SK-N-SH (cell line): ENCODE results near the gene KYNU. TPM values are rescaled to one million over a fixed set of nuclear protein-coding genes. Genes with fewer than 3 reads are reported as not detected.
A peak's percentile ranks its signal among the peaks of the same experiment; 100 is the strongest.

Experiments used
- CTCF ChIA-PET: fragments of 300-600, 350-600 bp; formaldehyde crosslinking; extraction: SDS; loops from one replicate; lab custom pipeline; 2021; lab: Yijun Ruan, JAX
- POLR2A ChIA-PET: fragments of 350-600 bp; sonication (Branson Sonifier 250); formaldehyde crosslinking; extraction: SDS; loops from one replicate; lab custom pipeline; 2020; ENCODE audit warnings: antibody characterized with exemption, inconsistent platforms; lab: Yijun Ruan, JAX
- DNase-seq: peaks from one replicate; pipeline ENCODE4 v3.0.0; 2012
- H2AFZ ChIP-seq: fragments of 200-600 bp; sonication (generic); 2 replicates; pipeline ENCODE4 v1.8.1; 2016; ENCODE audit warnings: antibody characterized with exemption, mild to moderate bottlenecking, low read depth
- H3F3A ChIP-seq: fragments of 200-600 bp; sonication (generic); replicated peaks from 2 replicates; pipeline ENCODE3; 2016; ENCODE audit warnings: antibody characterized with exemption, mild to moderate bottlenecking; ENCODE audit not compliant: insufficient read depth
- H3K27ac ChIP-seq, 2 experiments: fragments of 200-500 bp in 1 of 2; fragments of 200-600 bp in 1 of 2; sonication (Bioruptor generic) in 1 of 2; sonication (generic), shearing (Covaris generic) in 1 of 2; 2 replicates each; pipeline versions ENCODE4 v1.5.1 to v1.6.1; 2014 to 2016; ENCODE audit warnings: low read depth in 2 of 2, inconsistent platforms in 1 of 2, low read length in 1 of 2, mild to moderate bottlenecking in 1 of 2, mixed read lengths in 1 of 2
- H3K27me3 ChIP-seq: fragments of 200-600 bp; sonication (generic), shearing (Covaris generic); 2 replicates; pipeline ENCODE4 v1.6.1; 2016; ENCODE audit warnings: mixed run types; ENCODE audit not compliant: insufficient read depth
- H3K36me3 ChIP-seq, 2 experiments: fragments of 200-500 bp in 1 of 2; fragments of 200-600 bp in 1 of 2; sonication (Bioruptor generic) in 1 of 2; sonication (generic) in 1 of 2; replicated peaks in 1 of 2; 2 replicates each; pipeline versions ENCODE3 to v1.5.1; 2014 to 2016; ENCODE audit warnings: low read length in 1 of 2, mild to moderate bottlenecking in 1 of 2; ENCODE audit not compliant: insufficient read depth in 2 of 2, control insufficient read depth in 1 of 2
- H3K4me1 ChIP-seq, 2 experiments: fragments of 200-500 bp in 1 of 2; fragments of 200-600 bp in 1 of 2; sonication (Bioruptor generic) in 1 of 2; sonication (generic), shearing (Covaris generic) in 1 of 2; 2 replicates each; pipeline versions ENCODE4 v1.5.1 to v1.6.1; 2014 to 2016; ENCODE audit warnings: low read depth in 1 of 2, low read length in 1 of 2, mixed run types in 1 of 2; ENCODE audit not compliant: insufficient read depth in 2 of 2, control insufficient read depth in 1 of 2
- H3K4me2 ChIP-seq: fragments of 200-600 bp; sonication (generic), shearing (Covaris generic); 2 replicates; pipeline ENCODE4 v1.6.1; 2017; ENCODE audit warnings: mixed run types
- H3K4me3 ChIP-seq, 2 experiments: fragments of 200-500 bp in 1 of 2; fragments of 200-600 bp in 1 of 2; sonication (Bioruptor generic) in 1 of 2; sonication (generic), shearing (Covaris generic) in 1 of 2; 2 replicates each; pipeline versions ENCODE4 v1.5.1 to v1.8.1; 2014 to 2016; ENCODE audit warnings: low read depth in 2 of 2, inconsistent platforms in 1 of 2, low read length in 1 of 2, mild to moderate bottlenecking in 1 of 2, mixed read lengths in 1 of 2, moderate library complexity in 1 of 2
- H3K79me2 ChIP-seq: fragments of 200-600 bp; sonication (generic); 2 replicates; pipeline ENCODE4 v1.8.1; 2017; ENCODE audit warnings: mild to moderate bottlenecking; ENCODE audit not compliant: insufficient read depth
- H3K9ac ChIP-seq: fragments of 200-600 bp; sonication (generic); 2 replicates; pipeline ENCODE4 v1.6.1; 2017; ENCODE audit warnings: mixed run types
- H3K9me2 ChIP-seq: fragments of 200-600 bp; sonication (generic); 2 replicates; pipeline ENCODE4 v1.6.1; 2017; ENCODE audit warnings: mixed run types
- H3K9me3 ChIP-seq: fragments of 200-600 bp; sonication (generic); 2 replicates; pipeline ENCODE4 v1.6.1; 2017; ENCODE audit warnings: mixed run types, mild to moderate bottlenecking, moderate library complexity
- H4K20me1 ChIP-seq: fragments of 200-600 bp; sonication (generic); 2 replicates; pipeline ENCODE4 v1.6.1; 2017; ENCODE audit warnings: mild to moderate bottlenecking, mixed run types; ENCODE audit not compliant: insufficient read depth
- CTCF ChIP-seq: fragments of 200-600 bp; sonication (generic); IDR thresholded peaks from 2 replicates; pipeline ENCODE4 v1.6.1; 2017; ENCODE audit warnings: antibody characterized with exemption, mild to moderate bottlenecking, moderate library complexity
- FOSL2 ChIP-seq: IDR thresholded peaks from 2 replicates; pipeline ENCODE4 v1.4.0; 2012; ENCODE audit warnings: low read depth, mild to moderate bottlenecking, moderate library complexity, borderline replicate concordance
- FOXM1 ChIP-seq: IDR thresholded peaks from 2 replicates; pipeline ENCODE4 v1.4.0; 2012; ENCODE audit warnings: low read depth, mild to moderate bottlenecking
- REST ChIP-seq: IDR thresholded peaks from 2 replicates; pipeline ENCODE4 v1.6.1; 2012; ENCODE audit warnings: mild to moderate bottlenecking, low read depth, low read length, moderate library complexity
- TCF12 ChIP-seq: IDR thresholded peaks from 2 replicates; pipeline ENCODE4 v1.4.0; 2012
- WGBS: methylation state at CpG from one replicate; pipeline ENCODE4 v1.1.6; 2017; ENCODE audit warnings: low lambda C conversion rate; 5-methylcytosine and 5-hydroxymethylcytosine counted together
- polyA plus RNA-seq, 3 experiments: library from polyadenylated mRNA; depleted of rRNA; stranded (reverse); fragments of >200 nt; gene quantifications; 2 replicates each; pipeline ENCODE4 v1.2.3, GENCODE V29; 2012

Gene KYNU
- polyA plus RNA-seq, 1 of the 3 experiments (the other 2 are of a cell fraction): not detected

GRCh38 chr2:143081616-143082015 lies 204.2 kb downstream of the KYNU start:
- no peak for DNase-seq
- ChIA-PET CTCF (no interaction called here), POLR2A (no interaction called here)
- no peaks in the 10 kb centered on the region for H3K79me2 ChIP-seq
- H4K20me1 ChIP-seq: no peaks in the 10 kb centered on the region
- no peak overlapping the region for H3K27ac ChIP-seq
- H3K9ac ChIP-seq: no peak overlapping the region
- no peaks in the 10 kb centered on the region for H3K9me3 ChIP-seq
- no peaks in the 10 kb centered on the region for H3K36me3 ChIP-seq
- H2AFZ ChIP-seq: no peak overlapping the region
- no peaks in the 10 kb centered on the region for H3F3A ChIP-seq
- no peak overlapping the region for H3K4me2 ChIP-seq
- H3K9me2 ChIP-seq: no peaks in the 10 kb centered on the region; the same call in 1 of the 2 replicates
- peaks cover 0 to 5% of the 10 kb centered on the region in 2 experiments; a peak in 1 of 4 replicates for H3K4me1 ChIP-seq
- TF ChIP-seq TCF12 (no peak), CTCF (no peak), FOXM1 (no peak)
- WGBS: 60% methylated on average over 1 of the region's 1 CpG
- no peaks in the 10 kb centered on the region for H3K27me3 ChIP-seq
- no peak overlapping the region for H3K4me3 ChIP-seq

- Histone ChIP-seq H3K79me2 (no peaks in the 10 kb centered on the region), H3K27me3 (no peaks in the 10 kb centered on the region), H3K36me3 (no peaks in the 10 kb centered on the region), H3F3A (no peaks in the 10 kb centered on the region), H2AFZ (no peak overlapping the region), H3K27ac (no peak overlapping the region), H4K20me1 (no peaks in the 10 kb centered on the region), H3K9ac (no peak overlapping the region), H3K4me3 (no peak overlapping the region), H3K4me1 (peaks cover 0 to 5% of the 10 kb centered on the region in 2 experiments; a peak in 1 of 4 replicates), H3K9me2 (no peaks in the 10 kb centered on the region), H3K4me2 (0 out of 2 replicates have a peak overlapping the region, but pooled peaks have one; percentile 13), H3K9me3 (no peaks in the 10 kb centered on the region)
- no peak for TF ChIP-seq REST
- TF ChIP-seq FOSL2: peak; percentile 22; the same call in 1 of the 2 replicates
- ChIA-PET POLR2A (no interaction called here), CTCF (interaction anchor here (0.7 kb wide), 2 partner anchors 17 to 1355 kb away, joined by 3 read pairs; no protein-coding TSS in a partner anchor)
- DNase-seq: no peak
- 15% methylated on average over 2 of the region's 2 CpGs for WGBS
Observed at GRCh38 chr2:143083636-143084035, 206.2 kb downstream of the KYNU start.
